Measurements from ENCODE around the gene ZNF558. TPM values are rescaled to one million over a fixed set of nuclear protein-coding genes. Genes with fewer than 3 reads are reported as not detected.

The ZNF558 gene
- 32.4 and 36.5 TPM in 2 replicates for total RNA-seq (2014; rRNA removed)
- percentile 68 among the genes with signal in this experiment for Bru-seq, nascent RNA
- BruChase-seq, experiment 1, labeled RNA remaining after a 6-hour chase: percentile 79 among the genes with signal in this experiment
- percentile 73 among the genes with signal in this experiment for BruChase-seq, experiment 2, labeled RNA remaining after a 2-hour chase
- long read RNA-seq, full-length matches to known transcripts: 10 of 97 reads
- long read RNA-seq, partial matches to known transcripts: 5 of 97 reads
- long read RNA-seq, other reads (novel, unspliced or antisense): 82 of 97 reads

DNA sequence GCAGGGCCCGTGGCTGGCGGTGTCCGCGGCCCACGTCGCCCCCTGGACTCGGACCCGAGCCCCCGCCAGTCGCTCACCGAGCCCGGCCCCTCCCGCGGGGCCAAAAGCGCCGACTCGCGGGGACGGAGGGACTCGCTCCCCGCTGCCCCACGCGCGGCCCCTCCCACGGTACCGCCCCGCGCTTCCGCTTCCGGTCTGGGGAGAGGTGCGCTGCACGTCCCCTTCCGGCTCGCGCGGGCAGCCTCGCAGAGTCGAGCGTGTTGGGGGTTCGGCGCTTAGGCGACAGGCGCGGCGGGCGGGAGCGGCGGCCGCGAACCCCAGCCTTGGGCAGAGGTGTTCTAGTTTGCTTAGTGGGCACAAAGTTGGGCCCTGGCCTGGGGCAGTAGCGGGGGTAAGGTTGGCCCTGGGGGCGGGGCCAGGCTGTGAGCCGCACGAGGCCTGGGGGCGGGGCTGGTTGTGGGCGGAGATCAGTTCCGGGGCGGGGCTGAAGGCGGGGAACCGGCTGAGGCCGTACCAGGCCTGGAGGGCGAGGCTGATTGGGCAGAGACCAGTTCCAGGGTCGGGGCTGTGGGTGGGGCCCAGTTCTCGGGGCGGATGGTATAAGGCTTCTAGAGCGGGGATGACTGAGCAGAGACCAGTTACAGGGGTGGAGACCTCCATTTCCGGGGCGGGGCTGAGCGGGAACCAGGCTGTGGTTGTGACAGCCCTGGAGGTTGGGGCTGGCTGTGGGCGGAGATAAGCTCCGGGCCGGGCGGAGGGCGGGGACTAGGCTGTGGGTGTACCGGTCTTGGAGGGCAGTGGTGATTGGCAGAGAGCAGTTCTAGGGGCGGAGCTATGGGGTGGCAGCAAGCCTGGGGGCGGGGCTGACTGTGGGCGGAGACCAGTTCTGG, at the start of gene ZNF558, which contains the start of gene MBD3L1:
TSS of gene ZNF558 (minus strand) at position 173 of the 890 bp plus-strand sequence. CDS start 9,645 bp downstream, outside the sequence.
TSS of gene MBD3L1 (plus strand) at position 246 of the 890 bp plus-strand sequence. CDS start 10,302 bp downstream, outside the sequence.
- H3K9me3 ChIP-seq (ENCODE audit: low read length): no peaks in the 10 kb centered on the region
- H4K20me1 ChIP-seq (ENCODE audit: low read length): no peaks in the 10 kb centered on the region
- H3K27me3 ChIP-seq (ENCODE audit: low read length): peaks cover 11% of the 10 kb centered on the region
- TF ChIP-seq EZH2phosphoT487 (IDR thresholded peaks at IDR 0.05; ENCODE audit: borderline replicate concordance, low read length): no peak
- TF ChIP-seq, protein P1, sequence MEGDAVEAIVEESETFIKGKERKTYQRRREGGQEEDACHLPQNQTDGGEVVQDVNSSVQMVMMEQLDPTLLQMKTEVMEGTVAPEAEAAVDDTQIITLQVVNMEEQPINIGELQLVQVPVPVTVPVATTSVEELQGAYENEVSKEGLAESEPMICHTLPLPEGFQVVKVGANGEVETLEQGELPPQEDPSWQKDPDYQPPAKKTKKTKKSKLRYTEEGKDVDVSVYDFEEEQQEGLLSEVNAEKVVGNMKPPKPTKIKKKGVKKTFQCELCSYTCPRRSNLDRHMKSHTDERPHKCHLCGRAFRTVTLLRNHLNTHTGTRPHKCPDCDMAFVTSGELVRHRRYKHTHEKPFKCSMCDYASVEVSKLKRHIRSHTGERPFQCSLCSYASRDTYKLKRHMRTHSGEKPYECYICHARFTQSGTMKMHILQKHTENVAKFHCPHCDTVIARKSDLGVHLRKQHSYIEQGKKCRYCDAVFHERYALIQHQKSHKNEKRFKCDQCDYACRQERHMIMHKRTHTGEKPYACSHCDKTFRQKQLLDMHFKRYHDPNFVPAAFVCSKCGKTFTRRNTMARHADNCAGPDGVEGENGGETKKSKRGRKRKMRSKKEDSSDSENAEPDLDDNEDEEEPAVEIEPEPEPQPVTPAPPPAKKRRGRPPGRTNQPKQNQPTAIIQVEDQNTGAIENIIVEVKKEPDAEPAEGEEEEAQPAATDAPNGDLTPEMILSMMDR (conservative IDR thresholded peaks at IDR 0.05; ENCODE audit: low read depth, low read length): peak; percentile 56
- peak within 1 kb of the TSS; percentile 87 for H3K4me3 ChIP-seq (ENCODE audit: low read length)
- ATAC-seq (peak; percentile 87), DNase-seq (peak; percentile 98)
- ChIA-PET CTCF (interaction anchor here (0.6 kb wide), 2 partner anchors 243 to 458 kb away, joined by 3 read pairs; no protein-coding TSS in a partner anchor), POLR2A (ENCODE audit: unreplicated experiment) (interaction anchor here (0.5 to 1.0 kb wide), 2 partner anchors 186 to 467 kb away, joined by 4 read pairs; no protein-coding TSS in a partner anchor)
- peak within 1 kb of the TSS; percentile 83 for H3K27ac ChIP-seq (ENCODE audit: low read length)
- H3K79me2 ChIP-seq (ENCODE audit: low read length): no peaks in the 10 kb centered on the region
- H3K9ac ChIP-seq (ENCODE audit: low read length): peak within 1 kb of the TSS; percentile 90
- H3K36me3 ChIP-seq (ENCODE audit: low read depth, low read length): no peaks in the 10 kb centered on the region
- no TSS peak for BruUV-seq (replicated peaks)
- peak within 1 kb of the TSS; percentile 92 for H2AFZ ChIP-seq (ENCODE audit: low read length)
- intact Hi-C loops (cut with micrococcal nuclease): loop anchor here (1.0 to 5.0 kb wide), 3 partner anchors 200 to 750 kb away; partner anchors contain the start of gene ZNF121
- H3K4me2 ChIP-seq (ENCODE audit: low read length): peak within 1 kb of the TSS; percentile 98
- no peaks in the 10 kb centered on the region for H3F3A ChIP-seq (ENCODE audit: low read length, unreplicated experiment)
- no peaks in the 10 kb centered on the region for H3K9me2 ChIP-seq (replicated peaks; ENCODE audit: low read length)
- peaks cover 9% of the 10 kb centered on the region for H3K4me1 ChIP-seq (ENCODE audit: insufficient read depth, low read length)

DNA sequence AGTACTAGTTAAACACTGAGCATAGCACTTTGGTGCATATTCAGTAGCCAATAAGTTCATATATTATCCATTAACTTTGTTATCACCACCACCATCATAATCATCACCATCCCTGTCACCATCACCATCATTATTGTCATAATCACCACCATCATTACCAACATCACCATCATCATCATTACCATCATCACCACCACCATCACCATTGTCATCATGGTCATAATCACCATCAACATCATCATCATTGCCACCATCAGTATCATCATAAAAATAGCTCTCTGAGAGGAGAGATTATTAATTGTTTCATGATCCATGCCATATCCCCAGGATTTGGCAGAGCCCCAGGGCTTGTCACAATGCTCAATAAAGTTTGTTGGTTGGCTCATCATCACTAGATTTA, 49.4 kb upstream of the ZNF558 start:
- Histone ChIP-seq H3K4me3 (ENCODE audit: low read length) (no peak overlapping the region), H3K9me3 (ENCODE audit: low read length) (0 out of 2 replicates have a peak, but pooled peaks cover 7% of the 10 kb centered on the region), H2AFZ (ENCODE audit: low read length) (no peak overlapping the region), H3K9ac (ENCODE audit: low read length) (no peak overlapping the region), H3K27ac (ENCODE audit: low read length) (no peak overlapping the region), H3K4me2 (ENCODE audit: low read length) (no peak overlapping the region), H3K27me3 (ENCODE audit: low read length) (peaks cover 6% of the 10 kb centered on the region; the same call in 1 of the 2 replicates), H3K4me1 (ENCODE audit: insufficient read depth, low read length) (no peaks in the 10 kb centered on the region), H4K20me1 (ENCODE audit: low read length) (no peaks in the 10 kb centered on the region), H3K9me2 (replicated peaks; ENCODE audit: low read length) (no peaks in the 10 kb centered on the region), H3K36me3 (ENCODE audit: low read depth, low read length) (no peaks in the 10 kb centered on the region), H3F3A (ENCODE audit: low read length, unreplicated experiment) (no peaks in the 10 kb centered on the region), H3K79me2 (ENCODE audit: low read length) (no peaks in the 10 kb centered on the region)
- no TSS peak for BruUV-seq (replicated peaks)
- intact Hi-C loops (cut with micrococcal nuclease): no loop called here
- ATAC-seq: no peak
- ChIA-PET POLR2A (ENCODE audit: unreplicated experiment) (no interaction called here), CTCF (no interaction called here)
- DNase-seq: no peak
- TF ChIP-seq EZH2phosphoT487 (IDR thresholded peaks at IDR 0.05; ENCODE audit: borderline replicate concordance, low read length): no peak
- TF ChIP-seq, protein P1 (conservative IDR thresholded peaks at IDR 0.05; ENCODE audit: low read depth, low read length): no peak
- TF ChIP-seq EZH2 (IDR thresholded peaks at IDR 0.05; ENCODE audit: low read length, unreplicated experiment): no peak
